K562 (cell line): ENCODE measurements around the gene ITSN1. TPM values are rescaled to one million over a fixed set of nuclear protein-coding genes. Genes with fewer than 3 reads are reported as not detected.
A peak's percentile ranks its signal among the peaks of the same experiment; 100 is the strongest.

Experiments
- CBX1 ChIP-seq: sonication (generic); IDR thresholded peaks from 2 replicates; pipeline ENCODE4 v1.6.1; 2016; ENCODE audit warnings: antibody characterized with exemption, low read depth, mild to moderate bottlenecking
- CC2D1A ChIP-seq: fragments of 450-650 bp; IDR thresholded peaks from 2 replicates; pipeline ENCODE4 v1.6.1; 2017; ENCODE audit warnings: mild to moderate bottlenecking
- CEBPZ ChIP-seq: fragments of 150-350 bp; IDR thresholded peaks from 2 replicates; pipeline ENCODE4 v1.6.1; 2014; ENCODE audit warnings: low read depth, mild to moderate bottlenecking, low read length, borderline replicate concordance
- DMBX1 ChIP-seq: fragments of 250-450 bp; sonication (Bioruptor Pico); IDR thresholded peaks from 2 replicates; pipeline ENCODE4 v1.8.0; 2022; ENCODE audit warnings: inconsistent platforms, mild to moderate bottlenecking, moderate library complexity, borderline replicate concordance
- ETS1 ChIP-seq: conservative IDR thresholded peaks from 2 replicates; pipeline ENCODE4 v1.6.1; 2011; ENCODE audit warnings: low read depth, mild to moderate bottlenecking, low read length; ENCODE audit not compliant: control insufficient read depth
- KAT2B ChIP-seq: IDR thresholded peaks from one replicate; pipeline ENCODE4 v1.6.1; 2012; ENCODE audit warnings: low read depth, mild to moderate bottlenecking, control low read depth, inconsistent platforms, low read length, moderate library complexity
- MCM5 ChIP-seq: fragments of 450-650 bp; IDR thresholded peaks from 2 replicates; pipeline ENCODE4 v1.6.1; 2016; ENCODE audit warnings: low read depth
- MYBL2 ChIP-seq, 2 experiments: fragments of 450-650 bp in 1 of 2; sonication (generic) in 1 of 2; formaldehyde crosslinking in 1 of 2; IDR thresholded peaks; 2 replicates each; pipeline versions ENCODE4 v1.6.1 to v1.8.1; 2017 to 2022; ENCODE audit warnings: borderline replicate concordance in 1 of 2, inconsistent platforms in 1 of 2, low read depth in 1 of 2, mild to moderate bottlenecking in 1 of 2, missing genetic modification reagents in 1 of 2, moderate library complexity in 1 of 2
- NFRKB ChIP-seq: fragments of 450-650 bp; IDR thresholded peaks from 2 replicates; pipeline ENCODE4 v1.6.1; 2016; ENCODE audit warnings: low read depth
- POLR2AphosphoS2 ChIP-seq: IDR thresholded peaks from 2 replicates; pipeline ENCODE4 v1.6.1; 2012; ENCODE audit warnings: low read length, improper control_type of control experiment
- THRA ChIP-seq: fragments of 450-650 bp; IDR thresholded peaks from 2 replicates; pipeline ENCODE4 v1.6.1; 2017; ENCODE audit warnings: mild to moderate bottlenecking, moderate library complexity
- ZNF76 ChIP-seq: fragments of 250-450 bp; sonication (Bioruptor Pico); IDR thresholded peaks from 2 replicates; pipeline ENCODE4 v1.4.0; 2020; ENCODE audit warnings: mild to moderate bottlenecking, moderate library complexity, borderline replicate concordance
- polyA plus RNA-seq, 8 experiments: library from polyadenylated mRNA; depleted of rRNA in 4 of 8; stranded (reverse) in 5 of 8; unstranded in 3 of 8; fragments of >200 nt; fragmentation: Nextera tagmentation in 2 of 8; fragmentation: Illumina TruSeq in 1 of 8; extraction: Ambion mirVana in 2 of 8; extraction: Trizol in 1 of 8; gene quantifications; 2 replicates each; pipeline versions ENCODE4 v1.2.1 to v1.2.3, GENCODE V29; 2011 to 2014; ENCODE audit warnings: inconsistent platforms in 1 of 8, missing spikeins in 1 of 8
- total RNA-seq, 7 experiments: library from RNA; depleted of rRNA in 6 of 7; stranded (reverse); fragments of >200 nt in 6 of 7; fragmentation: Illumina TruSeq in 2 of 7; extraction: Trizol in 2 of 7; gene quantifications; 2 replicates each; pipeline versions ENCODE4 v1.2.1 to v1.2.3, GENCODE V29; 2011 to 2021; ENCODE audit warnings: low replicate concordance in 1 of 7

ITSN1 gene
- total and polyA plus RNA-seq, 9 of the 15 experiments (the other 6 are each of a cell fraction or from before 2014, with no cell fraction given), result 1.1 to 12.6 (median 4.8) TPM

GRCh38 chr21:33915368-33916199, 273.3 kb downstream of the ITSN1 start, which contains the start of gene ATP5PO (continued):
- TF ChIP-seq ZNF76 (CRISPR knock-in tag) (0 out of 2 replicates have a peak, but pooled peaks have one; percentile 21), DMBX1 (CRISPR knock-in tag) (no peak), THRA (no peak), CEBPZ (no peak), POLR2AphosphoS2 (peak; percentile 91; the same call in 1 of the 2 replicates), MCM5 (no peak), MYBL2 (IDR thresholded peaks at IDR 0.05; ENCODE audit: low read depth) (no peak), MYBL2 (CRISPR knock-in tag; IDR thresholded peaks at IDR 0.05; ENCODE audit: borderline replicate concordance) (no peak), ETS1 (peak; percentile 92), KAT2B (no peak), CBX1 (peak; percentile 52; the same call in 1 of the 2 replicates), NFRKB (peak; percentile 97), CC2D1A (no peak)
